ENCODE data around the gene CDKAL1.

The CDKAL1 gene

GRCh38 chr6:21265034-21265729 lies 730.9 kb downstream of the CDKAL1 start:
- H3K36me3 ChIP-seq (ENCODE audit: insufficient read depth), result no peaks in the 10 kb centered on the region
- no peak overlapping the region for H3K4me2 ChIP-seq
- no peaks in the 10 kb centered on the region for H4K20me1 ChIP-seq (ENCODE audit: insufficient read depth)
- no peaks in the 10 kb centered on the region for H3K4me1 ChIP-seq (ENCODE audit: low read depth, poor library complexity, severe bottlenecking)
- H3K27me3 ChIP-seq (ENCODE audit: insufficient read depth, low read depth), result no peaks in the 10 kb centered on the region
- no peak for TF ChIP-seq CTCF (conservative IDR thresholded peaks at IDR 0.05; ENCODE audit: low read depth, low read length)
- H3K79me2 ChIP-seq (ENCODE audit: insufficient read depth, low read depth), result no peaks in the 10 kb centered on the region
- no peak overlapping the region for H3K27ac ChIP-seq
- H2AFZ ChIP-seq (ENCODE audit: low read depth), result no peak overlapping the region
- no peak overlapping the region for H3K9ac ChIP-seq
- H3K4me3 ChIP-seq (IDR thresholded peaks at IDR 0.05; ENCODE audit: insufficient read depth, low read depth, low read length), result no peak overlapping the region

- Histone ChIP-seq H3K36me3 (ENCODE audit: insufficient read depth) (no peaks in the 10 kb centered on the region), H3K9ac (no peak overlapping the region), H3K79me2 (ENCODE audit: insufficient read depth, low read depth) (no peaks in the 10 kb centered on the region), H3K27me3 (ENCODE audit: insufficient read depth, low read depth) (no peaks in the 10 kb centered on the region), H3K27ac (no peak overlapping the region), H3K4me3 (IDR thresholded peaks at IDR 0.05; ENCODE audit: insufficient read depth, low read depth, low read length) (no peak overlapping the region), H4K20me1 (ENCODE audit: insufficient read depth) (no peaks in the 10 kb centered on the region), H2AFZ (ENCODE audit: low read depth) (no peak overlapping the region), H3K4me1 (ENCODE audit: low read depth, poor library complexity, severe bottlenecking) (no peaks in the 10 kb centered on the region), H3K4me2 (no peak overlapping the region)
- no peak for TF ChIP-seq CTCF (conservative IDR thresholded peaks at IDR 0.05; ENCODE audit: low read depth, low read length)
These were observed 731.4 kb downstream of the CDKAL1 start for GRCh38 chr6:21265730-21266044.

- H3K4me1 ChIP-seq (ENCODE audit: low read depth, poor library complexity, severe bottlenecking), result no peaks in the 10 kb centered on the region
- H3K4me3 ChIP-seq (IDR thresholded peaks at IDR 0.05; ENCODE audit: insufficient read depth, low read depth, low read length), result no peak overlapping the region
- H3K79me2 ChIP-seq (ENCODE audit: insufficient read depth, low read depth), result no peaks in the 10 kb centered on the region
- no peak overlapping the region for H3K9ac ChIP-seq
- no peaks in the 10 kb centered on the region for H3K36me3 ChIP-seq (ENCODE audit: insufficient read depth)
- no peak overlapping the region for H2AFZ ChIP-seq (ENCODE audit: low read depth)
- no peak overlapping the region for H3K27ac ChIP-seq
- TF ChIP-seq CTCF (conservative IDR thresholded peaks at IDR 0.05; ENCODE audit: low read depth, low read length), result no peak
- H3K27me3 ChIP-seq (ENCODE audit: insufficient read depth, low read depth), result no peaks in the 10 kb centered on the region
- H4K20me1 ChIP-seq (ENCODE audit: insufficient read depth), result no peaks in the 10 kb centered on the region
- H3K4me2 ChIP-seq, result no peak overlapping the region
These were observed 736.5 kb downstream of the CDKAL1 start for GRCh38 chr6:21270636-21271201.

- H2AFZ ChIP-seq (ENCODE audit: low read depth), result no peak overlapping the region
- H3K27me3 ChIP-seq (ENCODE audit: insufficient read depth, low read depth), result no peaks in the 10 kb centered on the region
- H3K4me2 ChIP-seq, result no peak overlapping the region
- H4K20me1 ChIP-seq (ENCODE audit: insufficient read depth), result no peaks in the 10 kb centered on the region
- no peaks in the 10 kb centered on the region for H3K4me1 ChIP-seq (ENCODE audit: low read depth, poor library complexity, severe bottlenecking)
- no peak overlapping the region for H3K9ac ChIP-seq
- TF ChIP-seq CTCF (conservative IDR thresholded peaks at IDR 0.05; ENCODE audit: low read depth, low read length), result no peak
- no peak overlapping the region for H3K27ac ChIP-seq
- H3K4me3 ChIP-seq (IDR thresholded peaks at IDR 0.05; ENCODE audit: insufficient read depth, low read depth, low read length), result no peak overlapping the region
- no peaks in the 10 kb centered on the region for H3K36me3 ChIP-seq (ENCODE audit: insufficient read depth)
- H3K79me2 ChIP-seq (ENCODE audit: insufficient read depth, low read depth), result no peaks in the 10 kb centered on the region
These were observed 737.3 kb downstream of the CDKAL1 start for GRCh38 chr6:21271428-21272155.
